Mesothelial cell of epicardium (in vitro differentiated cells): ENCODE measurements around the gene FGGY. TPM values are rescaled to one million over a fixed set of nuclear protein-coding genes. Genes with fewer than 3 reads are reported as not detected.

Experiments used
- DNase-seq, 2 experiments: peaks; one replicate each; pipeline ENCODE4 v3.0.0; 2021; ENCODE audit warnings: low spot score in 2 of 2; ENCODE audit not compliant: unreplicated experiment in 2 of 2
- H3K27ac Mint-ChIP-seq: 2 replicates; pipeline ENCODE4 v1.8.0; 2021; ENCODE audit warnings: mixed read lengths
- H3K27me3 Mint-ChIP-seq: 2 replicates; pipeline ENCODE4 v1.8.0; 2021; ENCODE audit warnings: low read depth, mixed read lengths
- H3K36me3 Mint-ChIP-seq: 2 replicates; pipeline ENCODE4 v1.8.0; 2021; ENCODE audit warnings: mixed read lengths
- H3K4me1 Mint-ChIP-seq: 2 replicates; pipeline ENCODE4 v1.8.0; 2021; ENCODE audit warnings: mixed read lengths
- H3K4me3 Mint-ChIP-seq: 2 replicates; pipeline ENCODE4 v1.8.0; 2021; ENCODE audit warnings: mild to moderate bottlenecking, moderate library complexity, mixed read lengths
- H3K9me3 Mint-ChIP-seq: 2 replicates; pipeline ENCODE4 v1.8.0; 2021; ENCODE audit warnings: mixed read lengths
- CTCF ChIP-seq: fragments of 200-600 bp; sonication (generic); IDR thresholded peaks from one replicate; pipeline ENCODE4 v1.5.0; 2021; ENCODE audit warnings: antibody characterized with exemption; ENCODE audit not compliant: unreplicated experiment
- total RNA-seq: library from RNA; stranded (reverse); gene quantifications from 3 replicates; pipeline ENCODE4 v1.2.1, GENCODE V29; 2021

Gene FGGY
- total RNA-seq, 1 donor from 2014 or later = 21.8 TPM

GRCh38 chr1:59268406-59268805 lies 28.5 kb upstream of the FGGY start:
- H3K9me3 Mint-ChIP-seq = peaks cover 31% of the 10 kb centered on the region
- no peak for TF ChIP-seq CTCF
- H3K4me1 Mint-ChIP-seq = peaks cover 3% of the 10 kb centered on the region
- no peak overlapping the region for H3K27ac Mint-ChIP-seq
- no peaks in the 10 kb centered on the region for H3K27me3 Mint-ChIP-seq
- no peak for DNase-seq
- H3K4me3 Mint-ChIP-seq = no peak overlapping the region
- peaks cover 7% of the 10 kb centered on the region for H3K36me3 Mint-ChIP-seq

- H3K27me3 Mint-ChIP-seq = no peaks in the 10 kb centered on the region
- peaks cover 22% of the 10 kb centered on the region for H3K9me3 Mint-ChIP-seq
- no peak for DNase-seq
- no peak overlapping the region for H3K4me3 Mint-ChIP-seq
- no peak for TF ChIP-seq CTCF
- H3K36me3 Mint-ChIP-seq = peaks cover 5% of the 10 kb centered on the region
- H3K27ac Mint-ChIP-seq = no peak overlapping the region
- peaks cover 16% of the 10 kb centered on the region for H3K4me1 Mint-ChIP-seq
These were observed 25.2 kb upstream of the FGGY start for GRCh38 chr1:59271561-59272260.

- no peak for DNase-seq
- Mint-ChIP-seq H3K9me3 (peaks cover 18% of the 10 kb centered on the region), H3K27ac (no peak overlapping the region), H3K27me3 (no peaks in the 10 kb centered on the region), H3K4me1 (peaks cover 24% of the 10 kb centered on the region), H3K36me3 (peaks cover 5% of the 10 kb centered on the region), H3K4me3 (no peak overlapping the region)
- TF ChIP-seq CTCF = no peak
These were observed 24.4 kb upstream of the FGGY start for GRCh38 chr1:59272507-59272906.

- H3K9me3 Mint-ChIP-seq = peaks cover 6% of the 10 kb centered on the region
- peaks cover 2% of the 10 kb centered on the region for H3K36me3 Mint-ChIP-seq
- H3K4me1 Mint-ChIP-seq = peaks cover 51% of the 10 kb centered on the region
- no peak overlapping the region for H3K4me3 Mint-ChIP-seq
- peak overlapping the region; percentile 10 for H3K27ac Mint-ChIP-seq
- no peak for DNase-seq
- TF ChIP-seq CTCF = no peak
- H3K27me3 Mint-ChIP-seq = no peaks in the 10 kb centered on the region
These were observed 20.4 kb upstream of the FGGY start for GRCh38 chr1:59276439-59276851.

- DNase-seq = no peak
- Mint-ChIP-seq H3K27ac (peak overlapping the region; percentile 57), H3K4me1 (peaks cover 55% of the 10 kb centered on the region), H3K27me3 (no peaks in the 10 kb centered on the region), H3K9me3 (peaks cover under 1% of the 10 kb centered on the region), H3K4me3 (no peak overlapping the region), H3K36me3 (no peaks in the 10 kb centered on the region)
- no peak for TF ChIP-seq CTCF
These were observed 18.0 kb upstream of the FGGY start for GRCh38 chr1:59278780-59279354.
